Esophagus muscularis mucosa (tissue), 4 donors: Measurements from ENCODE around the gene IL1RL2. TPM values are rescaled to one million over a fixed set of nuclear protein-coding genes. Genes with fewer than 3 reads are reported as not detected.

Experiments used
- DNase-seq: peaks from one replicate; pipeline ENCODE4 v3.0.0-alpha.2; 2017; ENCODE audit errors: extremely low spot score
- H3K27ac ChIP-seq, 4 donors: fragments of 200-600 bp; sonication (generic); replicated peaks in 1 of 4; 1 replicate in 3 of 4; 2 replicates in 1 of 4; pipeline ENCODE4 v1.5.1; 2016 to 2019; ENCODE audit warnings: mild to moderate bottlenecking in 1 of 4
- H3K27me3 ChIP-seq, 4 donors: fragments of 200-600 bp; sonication (generic); one replicate each; pipeline versions ENCODE4 v1.5.1 to v1.6.0; 2016 to 2019
- H3K36me3 ChIP-seq, 4 donors: fragments of 200-600 bp; sonication (generic); one replicate each; pipeline ENCODE4 v1.5.1; 2016 to 2019
- H3K4me1 ChIP-seq, 4 donors: fragments of 200-600 bp; sonication (generic); one replicate each; pipeline ENCODE4 v1.5.1; 2016 to 2019
- H3K4me3 ChIP-seq, 4 donors: fragments of 200-600 bp; sonication (generic); 1 replicate in 2 of 4; 2 replicates in 2 of 4; pipeline ENCODE4 v1.5.1; 2016 to 2019; ENCODE audit warnings: mild to moderate bottlenecking in 4 of 4, moderate library complexity in 1 of 4
- H3K9me3 ChIP-seq, 4 donors: fragments of 200-600 bp; sonication (generic); 1 replicate in 3 of 4; 2 replicates in 1 of 4; pipeline ENCODE4 v1.5.1; 2016 to 2019
- EP300 ChIP-seq: sonication (generic); formaldehyde crosslinking; IDR thresholded peaks from one replicate; pipeline ENCODE4 v1.6.1; 2017; ENCODE audit warnings: antibody characterized with exemption
- POLR2A ChIP-seq: fragments of 450-650 bp; IDR thresholded peaks from one replicate; pipeline ENCODE4 v1.6.1; 2017; ENCODE audit warnings: antibody characterized with exemption, moderate library complexity, mild to moderate bottlenecking, low read depth
- POLR2AphosphoS5 ChIP-seq, 2 donors: sonication (generic); formaldehyde crosslinking; IDR thresholded peaks; one replicate each; pipeline ENCODE4 v1.6.1; 2017; ENCODE audit warnings: antibody characterized with exemption in 2 of 2
- WGBS: methylation state at CpG from one replicate; pipeline ENCODE4 v1.1.5; 2018; 5-methylcytosine and 5-hydroxymethylcytosine counted together
- intact Hi-C: fragments of 100-400 bp; cut with DNase I; formaldehyde crosslinking; loops from one replicate; pipeline ENCODE4 v1.15.1; 2023
- total RNA-seq, 4 donors: library from RNA; depleted of rRNA; stranded (reverse); fragments of >200 nt; gene quantifications; one replicate each; pipeline versions ENCODE4 v1.1.0 to v1.2.1, GENCODE V29; 2016
- TF ChIP-seq, protein P1 (sequence below), 3 experiments: fragments of 200-600 bp in 2 of 3; fragments of 450-650 bp in 1 of 3; sonication (generic) in 2 of 3; IDR thresholded peaks; one replicate each; pipeline ENCODE4 v1.5.1; 2017 to 2019; ENCODE audit warnings: antibody characterized with exemption in 3 of 3, mild to moderate bottlenecking in 2 of 3, moderate library complexity in 1 of 3

IL1RL2 gene
- total RNA-seq, 4 donors from 2014 or later, result 0.19 to 0.92 (median 0.66) TPM; not detected in 1

DNA sequence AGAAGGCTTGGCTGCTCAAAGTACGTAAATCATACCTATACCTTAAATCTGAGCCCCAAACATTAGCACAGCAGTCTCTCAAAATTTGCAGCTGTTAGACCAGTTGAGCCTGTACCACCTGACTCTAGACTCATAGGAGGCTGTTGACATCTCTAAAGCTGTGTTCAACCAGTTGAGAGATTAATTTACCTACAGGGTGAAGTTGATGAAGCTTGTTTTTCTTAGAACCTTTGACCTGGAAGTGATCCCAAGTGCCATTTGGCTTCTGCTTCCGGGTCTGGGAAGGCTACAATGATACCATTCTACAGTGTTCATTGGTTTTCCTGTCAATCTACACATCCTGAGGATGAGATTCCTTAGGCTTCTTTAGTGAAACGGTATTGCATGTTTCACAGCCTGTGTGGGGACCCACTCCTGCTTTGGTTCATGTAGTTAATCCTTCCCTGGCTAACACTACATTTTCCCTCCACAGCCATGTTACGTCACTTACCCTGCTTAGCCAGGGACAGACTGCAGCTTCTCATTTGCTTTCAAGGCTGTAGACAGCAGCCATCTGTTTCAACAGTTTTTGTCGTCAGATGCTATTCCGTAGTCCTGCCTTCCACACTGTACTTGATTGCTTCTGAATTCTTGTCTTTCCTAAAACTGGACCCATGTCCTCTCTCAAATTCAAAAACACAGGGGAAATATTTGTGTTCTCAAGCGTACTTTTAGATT is 4.7 kb upstream of the IL1RL2 start:
- 60% methylated on average over 7 of the region's 7 CpGs for WGBS
- DNase-seq, result no peak
- Histone ChIP-seq H3K36me3 (peaks cover 0 to 10% (median 10%) of the 10 kb centered on the region in 4 donors), H3K9me3 (no peaks in the 10 kb centered on the region), H3K27ac (no peak overlapping the region), H3K4me1 (peaks cover 2 to 7% (median 4%) of the 10 kb centered on the region in 4 donors), H3K27me3 (peaks cover 0 to 12% (median 0%) of the 10 kb centered on the region in 4 donors), H3K4me3 (no peak overlapping the region)
- intact Hi-C loops, result no loop called here
- no peak for TF ChIP-seq POLR2A
- TF ChIP-seq, protein P1, sequence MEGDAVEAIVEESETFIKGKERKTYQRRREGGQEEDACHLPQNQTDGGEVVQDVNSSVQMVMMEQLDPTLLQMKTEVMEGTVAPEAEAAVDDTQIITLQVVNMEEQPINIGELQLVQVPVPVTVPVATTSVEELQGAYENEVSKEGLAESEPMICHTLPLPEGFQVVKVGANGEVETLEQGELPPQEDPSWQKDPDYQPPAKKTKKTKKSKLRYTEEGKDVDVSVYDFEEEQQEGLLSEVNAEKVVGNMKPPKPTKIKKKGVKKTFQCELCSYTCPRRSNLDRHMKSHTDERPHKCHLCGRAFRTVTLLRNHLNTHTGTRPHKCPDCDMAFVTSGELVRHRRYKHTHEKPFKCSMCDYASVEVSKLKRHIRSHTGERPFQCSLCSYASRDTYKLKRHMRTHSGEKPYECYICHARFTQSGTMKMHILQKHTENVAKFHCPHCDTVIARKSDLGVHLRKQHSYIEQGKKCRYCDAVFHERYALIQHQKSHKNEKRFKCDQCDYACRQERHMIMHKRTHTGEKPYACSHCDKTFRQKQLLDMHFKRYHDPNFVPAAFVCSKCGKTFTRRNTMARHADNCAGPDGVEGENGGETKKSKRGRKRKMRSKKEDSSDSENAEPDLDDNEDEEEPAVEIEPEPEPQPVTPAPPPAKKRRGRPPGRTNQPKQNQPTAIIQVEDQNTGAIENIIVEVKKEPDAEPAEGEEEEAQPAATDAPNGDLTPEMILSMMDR (IDR thresholded peaks at IDR 0.05), result no peak
- TF ChIP-seq EP300, result no peak
- TF ChIP-seq POLR2AphosphoS5 (IDR thresholded peaks at IDR 0.05), result no peak

DNA sequence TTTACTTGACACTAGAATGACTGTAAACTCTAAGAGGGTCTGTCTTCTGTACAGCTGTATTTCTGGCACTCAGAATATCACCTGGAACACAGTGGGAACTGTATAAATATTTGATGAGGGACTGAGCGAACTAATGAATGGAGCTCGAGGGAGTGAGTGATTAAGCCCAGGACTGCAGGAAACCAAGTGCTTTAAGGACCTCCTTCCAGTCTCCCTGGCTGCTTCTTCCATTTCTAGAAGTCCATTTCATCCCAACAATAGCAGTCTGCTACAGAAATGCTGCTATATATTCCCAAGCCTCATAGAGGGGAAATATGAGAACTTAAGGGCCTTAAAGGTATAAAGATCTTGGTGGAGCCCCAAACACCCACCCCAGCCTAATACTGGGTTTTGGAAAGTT is 2.8 kb upstream of the IL1RL2 start:
- WGBS, result 66% methylated on average over 2 of the region's 2 CpGs
- no peak for DNase-seq
- Histone ChIP-seq H3K27me3 (peaks cover 0 to 19% (median 0%) of the 10 kb centered on the region in 4 donors), H3K36me3 (no peaks in the 10 kb centered on the region), H3K4me1 (peaks cover 6 to 18% (median 15%) of the 10 kb centered on the region in 4 donors), H3K27ac (no peak overlapping the region), H3K9me3 (no peaks in the 10 kb centered on the region), H3K4me3 (no peak overlapping the region)
- TF ChIP-seq EP300 (no peak), POLR2AphosphoS5 (IDR thresholded peaks at IDR 0.05) (no peak), POLR2A (no peak)
- TF ChIP-seq, protein P1 (IDR thresholded peaks at IDR 0.05), result no peak
- intact Hi-C loops, result no loop called here

DNA sequence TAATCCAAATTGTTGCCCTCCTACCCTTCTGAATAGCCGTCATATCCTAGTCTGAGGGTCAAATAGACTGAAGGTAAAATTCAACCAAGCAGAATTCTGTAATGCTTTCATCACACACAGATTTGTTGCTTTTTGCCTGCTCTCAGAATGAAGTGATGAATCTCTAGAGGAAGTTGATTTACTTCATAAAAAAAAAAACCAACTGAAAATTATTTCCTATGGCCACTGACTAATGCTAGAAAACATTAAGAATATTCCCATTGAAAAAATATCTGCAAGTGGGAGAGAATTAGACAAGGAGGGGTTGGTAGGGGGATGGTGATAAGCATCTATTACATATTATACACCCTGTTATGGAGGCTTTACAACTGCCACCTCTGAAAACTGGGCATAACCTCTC is 2.3 kb upstream of the IL1RL2 start:
- WGBS, result 94% methylated on average over 1 of the region's 1 CpG
- Histone ChIP-seq H3K4me3 (no peak overlapping the region), H3K36me3 (no peaks in the 10 kb centered on the region), H3K9me3 (no peaks in the 10 kb centered on the region), H3K27ac (no peak overlapping the region), H3K27me3 (peaks cover 0 to 19% (median 0%) of the 10 kb centered on the region in 4 donors), H3K4me1 (peaks cover 6 to 18% (median 15%) of the 10 kb centered on the region in 4 donors)
- DNase-seq, result no peak
- intact Hi-C loops, result no loop called here
- no peak for TF ChIP-seq POLR2AphosphoS5 (IDR thresholded peaks at IDR 0.05)
- TF ChIP-seq, protein P1 (IDR thresholded peaks at IDR 0.05), result no peak
- TF ChIP-seq POLR2A, result no peak
- TF ChIP-seq EP300, result no peak

DNA sequence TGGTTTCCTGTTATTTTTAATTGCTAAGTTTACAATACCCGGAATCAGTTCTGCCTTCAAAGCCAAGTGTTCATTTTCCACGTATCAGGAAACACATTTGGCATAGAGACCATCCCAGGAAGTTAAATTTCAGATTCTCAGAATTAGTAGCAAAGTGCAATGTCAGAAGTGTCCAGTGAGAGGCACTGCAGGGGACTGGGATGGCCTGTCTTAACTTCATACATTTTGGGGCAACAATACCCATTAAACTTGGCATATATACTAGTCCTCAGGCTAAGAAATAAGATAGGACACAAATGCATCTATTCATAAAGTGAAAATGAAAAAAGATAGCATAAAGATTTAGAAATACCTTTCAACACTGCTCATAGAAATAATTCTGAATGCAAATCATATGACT is 1.5 kb upstream of the IL1RL2 start:
- intact Hi-C loops, result loop anchor here (5.0 kb wide), 2 partner anchors 37 to 57 kb away; no protein-coding TSS in a partner anchor
- no peak for DNase-seq
- WGBS, result 28% methylated on average over 2 of the region's 2 CpGs
- Histone ChIP-seq H3K4me3 (no peak overlapping the region), H3K27ac (no peak overlapping the region), H3K9me3 (no peaks in the 10 kb centered on the region), H3K27me3 (peaks cover 0 to 19% (median 0%) of the 10 kb centered on the region in 4 donors), H3K4me1 (peaks cover 6 to 18% (median 15%) of the 10 kb centered on the region in 4 donors), H3K36me3 (no peaks in the 10 kb centered on the region)
- TF ChIP-seq, protein P1 (IDR thresholded peaks at IDR 0.05), result peak in 2 of 3 experiments; percentile 30 to 51
- TF ChIP-seq POLR2A (no peak), POLR2AphosphoS5 (IDR thresholded peaks at IDR 0.05) (no peak), EP300 (no peak)
